Rectal smooth muscle tissue (tissue), 1 donor: ENCODE data around the gene ATP11A.

Source experiments
- H3K27ac ChIP-seq: one replicate; pipeline ENCODE4 v1.7.0; 2013; ENCODE audit warnings: low read depth, low read length, inconsistent platforms
- H3K27me3 ChIP-seq: one replicate; pipeline ENCODE4 v1.7.0; 2013; ENCODE audit warnings: low read length; ENCODE audit not compliant: control insufficient read depth, insufficient read depth
- H3K36me3 ChIP-seq: one replicate; pipeline ENCODE4 v1.7.0; 2013; ENCODE audit warnings: low read length; ENCODE audit not compliant: control insufficient read depth, insufficient read depth
- H3K4me1 ChIP-seq: one replicate; pipeline ENCODE4 v1.7.0; 2013; ENCODE audit warnings: low read length; ENCODE audit not compliant: control insufficient read depth, insufficient read depth
- H3K4me3 ChIP-seq: one replicate; pipeline ENCODE4 v1.7.0; 2013; ENCODE audit warnings: low read length
- H3K9ac ChIP-seq: one replicate; pipeline ENCODE4 v1.7.0; 2013; ENCODE audit warnings: low read length

Gene ATP11A

GRCh38 chr13:112752711-112753541 lies 63.1 kb downstream of the ATP11A start:
- H3K27me3 ChIP-seq, result no peaks in the 10 kb centered on the region
- no peak overlapping the region for H3K9ac ChIP-seq

GRCh38 chr13:112753833-112754232 lies 64.0 kb downstream of the ATP11A start:
- H3K27ac ChIP-seq, result no peak overlapping the region
- H3K27me3 ChIP-seq, result no peaks in the 10 kb centered on the region
- no peak overlapping the region for H3K9ac ChIP-seq
- H3K4me1 ChIP-seq, result peaks cover 2% of the 10 kb centered on the region
- H3K36me3 ChIP-seq, result no peaks in the 10 kb centered on the region
- H3K4me3 ChIP-seq, result no peak overlapping the region

More at GRCh38 chr13:112752711-112753541, 63.1 kb downstream of the ATP11A start:
- peaks cover 2% of the 10 kb centered on the region for H3K4me1 ChIP-seq
- H3K4me3 ChIP-seq, result no peak overlapping the region
- no peaks in the 10 kb centered on the region for H3K36me3 ChIP-seq
- no peak overlapping the region for H3K27ac ChIP-seq

DNA sequence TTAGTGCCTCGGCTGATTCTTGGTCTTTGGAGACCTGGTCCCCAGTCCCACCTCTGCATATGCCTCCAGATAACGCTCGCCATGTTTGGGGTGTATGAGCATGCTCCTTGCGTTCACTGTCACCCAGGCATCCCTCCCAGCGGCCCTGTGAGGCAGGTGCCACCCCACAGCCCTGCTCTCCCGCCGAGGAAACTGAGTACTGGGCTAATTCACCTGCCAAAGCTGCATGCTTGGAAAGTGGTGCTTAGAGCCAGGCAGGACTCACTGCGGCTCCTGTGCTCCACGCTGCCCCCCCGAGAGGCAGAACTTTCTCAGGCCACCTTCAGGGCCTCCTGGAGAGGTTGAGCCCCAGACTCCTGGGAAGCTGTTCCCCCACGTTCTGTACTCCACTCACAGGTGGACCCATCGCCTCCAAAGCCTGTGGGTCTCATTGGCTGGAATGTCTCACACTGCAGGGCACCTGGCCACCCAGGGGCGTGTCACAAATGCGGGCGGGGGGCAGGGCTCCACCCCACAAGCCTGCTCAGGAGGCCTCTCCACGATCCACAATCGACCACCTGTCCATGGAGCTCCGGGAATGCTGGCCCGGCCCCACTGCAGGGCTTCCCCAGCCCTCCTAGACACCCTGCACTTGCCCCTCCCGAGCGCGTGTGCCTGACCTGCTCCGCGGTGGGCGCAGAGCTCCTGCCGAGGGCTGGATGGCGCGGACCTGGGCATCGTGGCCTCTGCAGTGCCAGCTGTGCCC lies 64.6 kb downstream of the ATP11A start:
- Histone ChIP-seq H3K4me1 (peaks cover 2% of the 10 kb centered on the region), H3K4me3 (no peak overlapping the region), H3K36me3 (no peaks in the 10 kb centered on the region), H3K27ac (no peak overlapping the region), H3K27me3 (no peaks in the 10 kb centered on the region), H3K9ac (no peak overlapping the region)

DNA sequence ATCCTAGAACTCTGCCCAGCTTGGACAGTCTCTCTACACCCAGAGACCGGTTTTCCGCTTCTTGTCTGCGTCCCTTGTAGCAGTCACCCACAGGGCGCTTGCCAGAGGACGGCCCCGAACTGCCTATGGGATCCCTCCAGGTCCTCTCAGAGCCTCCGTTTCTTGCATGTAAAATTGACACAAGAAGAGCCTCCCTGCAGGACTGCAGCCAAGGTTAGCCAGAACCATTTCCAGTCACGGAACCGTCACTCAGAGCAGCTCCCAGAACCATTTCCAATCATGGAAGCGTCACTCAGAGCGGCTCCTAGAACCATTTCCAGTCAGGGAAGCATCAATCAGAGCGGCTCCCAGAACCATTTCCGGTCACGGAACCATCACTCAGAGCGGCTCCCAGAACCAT lies 65.5 kb downstream of the ATP11A start:
- H3K27me3 ChIP-seq, result no peaks in the 10 kb centered on the region
- H3K9ac ChIP-seq, result no peak overlapping the region
- H3K27ac ChIP-seq, result no peak overlapping the region
- H3K4me1 ChIP-seq, result peaks cover 2% of the 10 kb centered on the region
- H3K36me3 ChIP-seq, result no peaks in the 10 kb centered on the region
- no peak overlapping the region for H3K4me3 ChIP-seq

DNA sequence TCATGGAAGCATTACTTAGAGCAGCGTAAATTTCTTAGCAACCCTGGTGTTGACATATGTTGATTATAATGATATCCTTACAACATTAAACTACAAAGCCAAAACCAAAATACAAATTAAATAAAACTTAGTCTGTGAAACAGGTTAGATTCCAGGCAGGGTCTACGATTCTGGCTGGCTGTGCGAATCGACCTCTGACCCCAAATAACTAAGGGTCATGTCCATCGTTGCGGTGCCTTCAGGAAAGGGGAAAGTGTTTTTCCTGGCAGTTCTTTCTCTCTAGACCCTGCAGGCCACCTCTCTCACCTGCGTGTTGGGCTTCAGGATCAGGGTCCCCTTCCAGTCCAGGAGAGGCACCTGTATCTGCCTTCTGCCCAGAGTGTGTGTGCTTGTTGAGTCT lies 66.2 kb downstream of the ATP11A start:
- Histone ChIP-seq H3K9ac (no peak overlapping the region), H3K27ac (no peak overlapping the region), H3K4me3 (no peak overlapping the region), H3K36me3 (no peaks in the 10 kb centered on the region), H3K4me1 (peaks cover 2% of the 10 kb centered on the region), H3K27me3 (no peaks in the 10 kb centered on the region)

DNA sequence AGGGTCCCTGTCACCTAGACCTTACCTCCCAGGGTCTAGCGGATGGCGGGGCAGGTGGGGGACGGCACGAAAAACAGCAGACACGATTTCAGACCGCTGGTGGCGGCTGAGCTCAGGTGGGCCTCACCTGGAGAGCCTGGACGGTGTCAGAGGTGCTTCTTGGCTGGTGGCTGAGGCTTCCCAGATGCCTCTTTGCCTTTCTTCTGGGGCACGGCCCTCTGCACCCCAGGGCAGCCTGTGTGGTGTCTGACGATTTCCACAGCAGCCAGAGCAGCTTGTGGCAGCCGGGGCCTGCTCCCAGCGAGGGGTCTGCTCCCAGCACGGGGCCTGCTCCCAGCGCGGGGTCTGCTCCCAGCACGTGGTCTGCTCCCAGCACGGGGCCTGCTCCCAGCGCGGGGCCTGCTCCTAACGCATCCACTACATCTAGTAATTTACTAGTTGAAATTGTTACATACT lies 66.7 kb downstream of the ATP11A start:
- H3K4me1 ChIP-seq, result peaks cover 2% of the 10 kb centered on the region
- no peaks in the 10 kb centered on the region for H3K36me3 ChIP-seq
- H3K27me3 ChIP-seq, result no peaks in the 10 kb centered on the region
- H3K9ac ChIP-seq, result no peak overlapping the region
- H3K27ac ChIP-seq, result no peak overlapping the region
- no peak overlapping the region for H3K4me3 ChIP-seq

GRCh38 chr13:112756967-112757758 lies 67.3 kb downstream of the ATP11A start:
- Histone ChIP-seq H3K9ac (no peak overlapping the region), H3K4me3 (no peak overlapping the region), H3K27me3 (no peaks in the 10 kb centered on the region), H3K4me1 (peaks cover 2% of the 10 kb centered on the region), H3K27ac (no peak overlapping the region), H3K36me3 (no peaks in the 10 kb centered on the region)

GRCh38 chr13:112757759-112758086 lies 67.9 kb downstream of the ATP11A start:
- H3K9ac ChIP-seq, result no peak overlapping the region
- H3K36me3 ChIP-seq, result no peaks in the 10 kb centered on the region
- no peak overlapping the region for H3K4me3 ChIP-seq
- H3K27ac ChIP-seq, result no peak overlapping the region
- H3K27me3 ChIP-seq, result no peaks in the 10 kb centered on the region
- H3K4me1 ChIP-seq, result peaks cover 2% of the 10 kb centered on the region

DNA sequence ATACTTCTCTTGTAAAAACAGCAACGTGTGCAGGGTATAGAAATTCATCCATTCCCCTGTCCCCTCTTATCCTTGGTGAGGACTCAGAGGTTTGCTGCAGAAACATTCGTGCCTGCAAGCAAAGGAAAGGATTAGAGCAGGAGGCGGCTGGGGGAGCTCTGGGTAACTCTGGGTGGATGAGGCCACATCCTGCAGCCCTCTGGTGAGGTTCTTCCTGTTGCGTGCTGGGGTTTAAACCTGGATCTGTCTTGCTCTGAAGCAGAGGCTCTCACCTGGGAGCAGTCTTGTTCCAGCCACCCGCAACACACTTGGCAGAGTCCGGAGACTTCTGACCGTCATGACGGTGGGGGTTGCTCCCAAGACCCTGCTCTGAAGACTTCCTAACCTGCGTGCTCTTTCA lies 69.2 kb downstream of the ATP11A start:
- no peak overlapping the region for H3K27ac ChIP-seq
- H3K9ac ChIP-seq, result no peak overlapping the region
- no peaks in the 10 kb centered on the region for H3K36me3 ChIP-seq
- no peaks in the 10 kb centered on the region for H3K27me3 ChIP-seq
- H3K4me1 ChIP-seq, result no peaks in the 10 kb centered on the region
- H3K4me3 ChIP-seq, result no peak overlapping the region

DNA sequence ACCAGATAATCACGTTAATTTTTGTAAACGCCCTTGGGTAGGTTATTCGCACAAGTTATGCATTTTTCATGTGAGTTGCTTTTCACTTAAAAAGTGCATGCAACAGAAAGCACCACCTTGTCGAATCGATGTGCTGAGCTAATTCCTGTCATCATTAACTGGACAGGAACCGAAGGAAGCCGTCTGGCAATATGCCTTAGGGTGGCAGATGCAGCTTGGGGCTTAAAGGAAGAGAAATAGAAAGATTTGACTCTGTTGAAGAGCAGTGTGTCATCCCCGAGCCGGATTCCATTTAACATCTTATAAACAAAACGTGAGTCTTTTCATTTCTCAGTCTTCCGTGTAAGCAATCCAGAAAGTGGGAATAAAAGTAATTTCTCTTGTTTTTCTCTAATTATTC lies 70.0 kb downstream of the ATP11A start:
- no peak overlapping the region for H3K4me3 ChIP-seq
- H3K9ac ChIP-seq, result no peak overlapping the region
- H3K36me3 ChIP-seq, result no peaks in the 10 kb centered on the region
- H3K27me3 ChIP-seq, result no peaks in the 10 kb centered on the region
- no peaks in the 10 kb centered on the region for H3K4me1 ChIP-seq
- H3K27ac ChIP-seq, result no peak overlapping the region

DNA sequence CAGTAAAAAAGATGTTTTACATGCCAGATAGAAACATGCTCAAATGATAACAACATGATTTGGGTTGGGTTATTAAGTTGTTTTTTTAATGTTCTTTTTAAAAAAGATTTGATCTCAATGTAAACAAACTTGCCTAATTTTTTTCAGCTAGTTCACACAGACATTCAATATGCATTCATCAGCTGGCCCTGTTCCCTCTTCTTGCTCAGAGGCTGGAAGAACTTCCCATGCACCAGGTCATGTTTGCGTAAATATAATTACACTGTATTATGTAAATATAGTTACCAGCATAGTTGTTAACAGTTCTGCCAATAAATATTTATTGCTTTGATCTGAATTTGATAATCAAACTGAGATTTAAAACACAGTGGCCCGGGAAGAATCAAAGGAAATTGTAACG lies 70.6 kb downstream of the ATP11A start:
- Histone ChIP-seq H3K36me3 (no peaks in the 10 kb centered on the region), H3K27me3 (no peaks in the 10 kb centered on the region), H3K4me1 (no peaks in the 10 kb centered on the region), H3K4me3 (no peak overlapping the region), H3K9ac (no peak overlapping the region), H3K27ac (no peak overlapping the region)

DNA sequence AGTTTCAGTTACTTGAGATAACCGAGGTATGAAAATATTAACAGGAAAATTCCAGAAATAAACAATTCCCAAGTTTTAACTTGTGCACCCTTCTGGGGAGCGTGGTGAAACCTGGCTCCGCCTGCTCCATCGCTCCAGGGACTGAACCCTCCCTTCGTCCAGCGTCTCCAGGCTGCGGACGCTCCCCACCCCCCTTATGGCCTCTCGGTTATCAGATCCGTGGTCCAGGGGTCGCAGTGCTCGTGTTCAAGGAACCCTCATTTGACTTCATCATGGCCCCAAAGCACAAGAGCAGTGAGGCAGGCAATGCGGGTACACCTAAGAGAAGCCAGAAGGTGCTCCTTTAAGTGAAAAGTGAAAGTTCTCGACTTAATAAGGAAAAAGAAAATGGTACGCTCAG lies 71.1 kb downstream of the ATP11A start:
- H3K4me3 ChIP-seq, result peak overlapping the region; percentile 13
- H3K27ac ChIP-seq, result no peak overlapping the region
- H3K27me3 ChIP-seq, result no peaks in the 10 kb centered on the region
- no peak overlapping the region for H3K9ac ChIP-seq
- no peaks in the 10 kb centered on the region for H3K4me1 ChIP-seq
- H3K36me3 ChIP-seq, result no peaks in the 10 kb centered on the region
